ENCODE results near the gene ELL2.

ELL2 gene

DNA sequence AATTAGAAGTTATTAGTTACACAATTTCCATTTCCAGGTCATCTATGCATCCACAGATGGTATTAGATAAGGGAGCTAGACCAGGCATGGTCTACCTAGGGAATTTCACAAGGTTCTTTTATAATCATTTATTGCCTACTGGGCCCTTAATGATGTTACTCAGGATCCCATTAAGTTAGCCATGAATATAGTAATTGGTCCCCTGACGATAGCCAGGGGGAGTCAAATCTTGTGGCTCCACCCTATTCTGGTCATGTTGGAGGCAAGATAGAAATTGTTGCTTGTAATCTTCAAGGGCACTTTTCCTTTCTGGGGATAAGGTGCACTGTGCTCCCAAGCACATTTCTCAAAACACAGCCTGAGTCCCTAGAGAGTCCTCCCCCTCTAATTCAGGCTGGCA lies 14.1 kb upstream of the ELL2 start:
- Histone ChIP-seq H3K27ac (ENCODE audit: poor library complexity, severe bottlenecking) (no peak overlapping the region), H3K4me3 (ENCODE audit: severe bottlenecking) (no peak overlapping the region), H3K9me3 (ENCODE audit: severe bottlenecking) (no peaks in the 10 kb centered on the region), H3K27me3 (ENCODE audit: insufficient read depth, poor library complexity, severe bottlenecking) (no peaks in the 10 kb centered on the region), H3K4me1 (ENCODE audit: insufficient read depth, poor library complexity, severe bottlenecking) (no peaks in the 10 kb centered on the region), H3K36me3 (ENCODE audit: low read depth) (no peaks in the 10 kb centered on the region)
- TF ChIP-seq, protein P1, sequence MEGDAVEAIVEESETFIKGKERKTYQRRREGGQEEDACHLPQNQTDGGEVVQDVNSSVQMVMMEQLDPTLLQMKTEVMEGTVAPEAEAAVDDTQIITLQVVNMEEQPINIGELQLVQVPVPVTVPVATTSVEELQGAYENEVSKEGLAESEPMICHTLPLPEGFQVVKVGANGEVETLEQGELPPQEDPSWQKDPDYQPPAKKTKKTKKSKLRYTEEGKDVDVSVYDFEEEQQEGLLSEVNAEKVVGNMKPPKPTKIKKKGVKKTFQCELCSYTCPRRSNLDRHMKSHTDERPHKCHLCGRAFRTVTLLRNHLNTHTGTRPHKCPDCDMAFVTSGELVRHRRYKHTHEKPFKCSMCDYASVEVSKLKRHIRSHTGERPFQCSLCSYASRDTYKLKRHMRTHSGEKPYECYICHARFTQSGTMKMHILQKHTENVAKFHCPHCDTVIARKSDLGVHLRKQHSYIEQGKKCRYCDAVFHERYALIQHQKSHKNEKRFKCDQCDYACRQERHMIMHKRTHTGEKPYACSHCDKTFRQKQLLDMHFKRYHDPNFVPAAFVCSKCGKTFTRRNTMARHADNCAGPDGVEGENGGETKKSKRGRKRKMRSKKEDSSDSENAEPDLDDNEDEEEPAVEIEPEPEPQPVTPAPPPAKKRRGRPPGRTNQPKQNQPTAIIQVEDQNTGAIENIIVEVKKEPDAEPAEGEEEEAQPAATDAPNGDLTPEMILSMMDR (IDR thresholded peaks at IDR 0.05; ENCODE audit: poor library complexity, severe bottlenecking), result no peak
- DNase-seq (ENCODE audit: low spot score), result no peak
- no peak for ATAC-seq (ENCODE audit: low read depth)

DNA sequence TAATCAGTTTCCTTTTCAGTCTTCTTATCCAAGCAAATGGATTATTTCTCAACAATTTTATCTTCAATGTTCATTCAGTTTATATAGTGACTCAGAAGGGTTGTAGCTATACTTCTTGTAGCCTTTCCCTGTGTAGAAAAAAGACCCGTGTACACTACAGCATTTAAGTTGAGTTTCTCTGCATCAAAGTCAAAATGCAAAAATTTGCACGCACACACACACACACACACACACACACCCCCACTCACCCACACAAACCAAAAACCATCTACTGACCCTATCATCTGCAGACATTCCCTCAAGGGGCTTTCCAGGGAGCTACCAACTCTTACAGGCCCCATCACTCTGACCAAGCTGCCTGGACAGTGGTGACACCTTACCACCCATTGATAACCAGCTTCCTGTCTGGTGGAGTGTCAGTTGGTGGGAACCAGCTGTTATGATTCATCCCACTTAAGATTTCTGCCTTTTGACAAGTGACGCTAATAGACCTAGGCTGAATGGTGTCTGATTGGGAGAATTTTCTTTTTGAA lies 12.2 kb upstream of the ELL2 start:
- ATAC-seq (ENCODE audit: low read depth), result no peak
- no peak overlapping the region for H3K27ac ChIP-seq (ENCODE audit: poor library complexity, severe bottlenecking)

GRCh38 chr5:95972196-95972595 lies 10.5 kb upstream of the ELL2 start:
- Histone ChIP-seq H3K4me1 (ENCODE audit: insufficient read depth, poor library complexity, severe bottlenecking) (no peaks in the 10 kb centered on the region), H3K4me3 (ENCODE audit: severe bottlenecking) (no peak overlapping the region), H3K27me3 (ENCODE audit: insufficient read depth, poor library complexity, severe bottlenecking) (no peaks in the 10 kb centered on the region), H3K27ac (ENCODE audit: poor library complexity, severe bottlenecking) (no peak overlapping the region), H3K9me3 (ENCODE audit: severe bottlenecking) (peaks cover 3% of the 10 kb centered on the region), H3K36me3 (ENCODE audit: low read depth) (no peaks in the 10 kb centered on the region)
- TF ChIP-seq, protein P1 (IDR thresholded peaks at IDR 0.05; ENCODE audit: poor library complexity, severe bottlenecking), result no peak
- ATAC-seq (ENCODE audit: low read depth), result no peak
- DNase-seq (ENCODE audit: low spot score), result no peak

More for the DNA sequence above, 12.2 kb upstream of the ELL2 start:
- H3K4me3 ChIP-seq (ENCODE audit: severe bottlenecking), result no peak overlapping the region
- no peaks in the 10 kb centered on the region for H3K4me1 ChIP-seq (ENCODE audit: insufficient read depth, poor library complexity, severe bottlenecking)
- peaks cover 3% of the 10 kb centered on the region for H3K9me3 ChIP-seq (ENCODE audit: severe bottlenecking)
- TF ChIP-seq, protein P1 (IDR thresholded peaks at IDR 0.05; ENCODE audit: poor library complexity, severe bottlenecking), result no peak
- H3K36me3 ChIP-seq (ENCODE audit: low read depth), result no peaks in the 10 kb centered on the region
- no peaks in the 10 kb centered on the region for H3K27me3 ChIP-seq (ENCODE audit: insufficient read depth, poor library complexity, severe bottlenecking)
- DNase-seq (ENCODE audit: low spot score), result no peak

GRCh38 chr5:95970359-95970704 lies 8.7 kb upstream of the ELL2 start:
- DNase-seq (ENCODE audit: low spot score) (no peak), ATAC-seq (ENCODE audit: low read depth) (no peak)
- H3K9me3 ChIP-seq (ENCODE audit: severe bottlenecking), result peaks cover 3% of the 10 kb centered on the region
- no peak overlapping the region for H3K27ac ChIP-seq (ENCODE audit: poor library complexity, severe bottlenecking)
- H3K4me3 ChIP-seq (ENCODE audit: severe bottlenecking), result no peak overlapping the region
- no peaks in the 10 kb centered on the region for H3K36me3 ChIP-seq (ENCODE audit: low read depth)
- H3K4me1 ChIP-seq (ENCODE audit: insufficient read depth, poor library complexity, severe bottlenecking), result no peaks in the 10 kb centered on the region
- H3K27me3 ChIP-seq (ENCODE audit: insufficient read depth, poor library complexity, severe bottlenecking), result no peaks in the 10 kb centered on the region
- TF ChIP-seq, protein P1 (IDR thresholded peaks at IDR 0.05; ENCODE audit: poor library complexity, severe bottlenecking), result no peak

DNA sequence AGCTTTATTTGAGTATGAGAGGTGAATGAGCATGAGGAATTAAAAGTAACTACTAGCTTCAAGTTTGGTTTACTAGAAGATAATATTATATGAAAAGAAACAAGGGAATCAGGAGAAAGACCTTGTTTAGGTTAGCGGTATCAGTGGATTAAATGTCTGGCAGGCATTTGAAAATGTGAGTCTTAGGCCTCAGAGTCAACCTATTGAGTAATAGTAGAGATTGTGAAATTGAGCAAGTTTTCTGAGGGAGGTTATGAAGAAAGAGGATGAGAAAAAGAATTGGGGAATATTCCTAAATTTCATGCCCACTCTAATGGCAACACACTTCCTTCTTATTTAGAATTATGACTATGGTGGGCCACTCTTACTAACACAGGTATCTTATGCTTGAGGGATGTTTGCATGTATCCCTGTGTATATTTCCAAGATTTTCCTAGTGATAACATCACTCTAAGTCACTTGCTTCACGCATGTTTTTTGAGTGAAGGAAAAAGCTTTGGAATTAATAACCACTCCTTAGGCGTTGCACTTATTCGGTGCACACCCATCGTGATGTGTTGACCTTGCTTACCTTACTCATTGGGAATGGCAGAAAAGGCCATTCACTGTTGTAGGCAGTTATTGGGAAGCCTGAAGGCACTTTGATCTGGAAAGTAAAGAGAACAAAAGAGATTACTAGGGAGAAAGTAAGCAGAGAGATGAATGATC lies 8.2 kb upstream of the ELL2 start:
- no peaks in the 10 kb centered on the region for H3K27me3 ChIP-seq (ENCODE audit: insufficient read depth, poor library complexity, severe bottlenecking)
- DNase-seq (ENCODE audit: low spot score), result no peak
- TF ChIP-seq, protein P1 (IDR thresholded peaks at IDR 0.05; ENCODE audit: poor library complexity, severe bottlenecking), result no peak
- H3K36me3 ChIP-seq (ENCODE audit: low read depth), result no peaks in the 10 kb centered on the region
- no peak overlapping the region for H3K4me3 ChIP-seq (ENCODE audit: severe bottlenecking)
- no peak overlapping the region for H3K27ac ChIP-seq (ENCODE audit: poor library complexity, severe bottlenecking)
- ATAC-seq (ENCODE audit: low read depth), result no peak
- no peaks in the 10 kb centered on the region for H3K4me1 ChIP-seq (ENCODE audit: insufficient read depth, poor library complexity, severe bottlenecking)
- H3K9me3 ChIP-seq (ENCODE audit: severe bottlenecking), result peaks cover 3% of the 10 kb centered on the region
